8988T (cell line): ENCODE data around the gene TCF23.
"Not testable (repeated sequence)": the region's sequence is repeated elsewhere in the genome, so short reads cannot be mapped to it uniquely, and the experiment has no call there.

Source experiments
- DNase-seq: peaks from one replicate; pipeline ENCODE4 v3.0.0; 2011

TCF23 gene

DNA sequence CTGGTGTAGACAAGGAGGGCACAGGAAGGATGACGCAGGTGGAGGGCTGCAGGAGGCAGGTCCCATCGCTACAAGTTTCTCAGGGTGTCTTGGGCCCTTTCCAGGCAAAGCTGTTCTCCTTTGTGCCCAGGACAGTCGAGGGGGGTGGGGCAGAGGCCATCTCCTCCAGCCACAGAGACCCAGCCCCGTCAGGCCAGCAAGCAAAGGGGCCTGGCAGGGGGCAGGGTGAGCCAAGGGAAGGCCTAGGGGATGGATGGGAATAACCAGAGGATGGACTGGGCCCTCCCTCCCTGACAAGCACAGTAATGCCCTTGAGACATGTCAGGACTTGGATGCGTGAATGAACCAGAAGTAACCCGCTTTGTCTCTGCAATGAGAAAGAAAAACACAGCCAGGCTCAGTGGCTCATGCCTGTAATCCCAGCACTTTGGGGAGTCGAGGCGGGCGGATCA lies 6.3 kb downstream of the TCF23 start:
- no peak for DNase-seq

- no peak for DNase-seq
Measured at GRCh38 chr2:27158468-27158867, 9.7 kb downstream of the TCF23 start.

DNA sequence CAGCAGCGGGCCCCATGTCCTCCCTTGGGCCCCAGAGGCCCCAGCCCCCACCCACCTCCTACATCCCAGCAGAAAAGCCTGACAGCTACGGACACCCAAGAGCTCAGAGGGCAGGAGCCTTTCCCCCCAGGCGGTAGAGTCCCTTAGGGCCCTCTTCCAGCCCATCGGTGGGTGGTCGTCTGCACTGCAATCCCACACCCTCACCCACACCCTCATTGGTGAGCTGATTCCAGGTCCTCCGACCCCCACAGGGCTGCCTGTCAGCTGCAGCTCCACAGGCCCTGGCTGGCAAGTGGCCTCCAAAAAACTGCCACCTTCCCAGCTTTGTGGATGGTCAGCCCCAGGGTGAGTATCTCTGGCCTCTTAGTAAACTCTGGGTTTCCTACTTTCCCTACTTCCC lies 10.5 kb downstream of the TCF23 start:
- no peak for DNase-seq

GRCh38 chr2:27160191-27160590 lies 11.4 kb downstream of the TCF23 start:
- no peak for DNase-seq

GRCh38 chr2:27162151-27163121 lies 13.6 kb downstream of the TCF23 start:
- DNase-seq, result no peak

DNA sequence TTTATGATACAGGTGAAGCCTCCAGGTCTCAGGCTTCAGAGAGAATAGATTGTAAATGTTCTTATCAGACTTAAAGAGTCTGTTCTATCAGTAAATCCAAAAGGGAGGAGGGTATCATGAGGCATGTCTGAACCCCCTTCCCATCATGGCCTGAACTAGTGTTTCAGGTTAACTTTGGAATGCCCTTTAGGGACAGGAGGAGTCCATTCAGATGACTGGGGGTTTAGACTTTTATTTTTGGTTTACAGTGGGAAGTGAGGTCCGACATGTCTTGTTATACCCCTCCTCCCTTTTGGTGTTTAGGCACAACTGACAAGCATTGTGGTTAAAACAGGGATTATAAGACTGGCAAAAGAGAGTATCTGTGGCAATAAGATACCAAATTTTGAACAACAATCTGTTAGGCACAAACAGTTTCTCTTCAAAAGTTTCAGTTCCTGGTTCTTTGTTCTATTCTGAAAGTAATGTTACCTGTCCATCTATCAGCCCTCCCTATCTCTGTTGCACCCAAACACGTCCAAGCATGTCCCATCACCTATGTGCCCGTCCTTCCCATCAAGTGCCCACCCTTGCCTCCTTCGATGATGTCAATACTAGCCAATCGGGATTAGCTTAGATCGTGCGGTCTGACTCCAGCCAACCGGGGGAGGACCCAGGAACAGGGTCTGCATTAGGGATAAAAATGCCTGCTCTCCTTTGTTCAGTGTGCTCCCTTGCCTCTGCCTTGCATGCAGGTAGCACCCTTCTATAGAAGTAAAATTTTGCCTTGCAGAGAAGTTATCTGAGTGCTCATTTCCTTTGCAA lies 16.4 kb downstream of the TCF23 start:
- DNase-seq, result no peak

GRCh38 chr2:27170581-27171337 lies 22.0 kb downstream of the TCF23 start:
- no peak for DNase-seq

- DNase-seq, result no peak
Measured at GRCh38 chr2:27171351-27171848, 22.6 kb downstream of the TCF23 start.

- no peak for DNase-seq
Measured at GRCh38 chr2:27174638-27175037, 25.8 kb downstream of the TCF23 start.

DNA sequence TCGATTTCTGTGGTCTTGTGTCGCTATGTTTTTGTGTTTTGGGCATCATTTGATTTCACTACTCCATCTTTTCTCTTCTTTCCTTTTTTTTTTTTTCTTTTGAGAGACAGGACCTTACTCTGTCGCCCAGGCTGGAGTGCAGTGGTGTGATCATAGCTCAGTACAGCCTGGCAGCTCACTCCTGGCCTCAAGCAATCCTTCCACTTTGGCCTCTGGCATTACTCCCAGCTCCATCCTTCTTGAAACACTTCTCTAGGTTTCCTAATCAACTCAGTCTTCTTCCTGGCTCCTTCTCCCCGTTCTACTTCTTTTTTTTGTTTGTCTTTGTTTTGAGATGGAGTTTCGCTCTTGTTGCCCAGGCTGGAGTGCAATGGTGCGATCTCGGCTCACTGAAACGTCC lies 26.5 kb downstream of the TCF23 start:
- no peak for DNase-seq

GRCh38 chr2:27175781-27176180 lies 27.0 kb downstream of the TCF23 start:
- not testable (repeated sequence) for DNase-seq

DNA sequence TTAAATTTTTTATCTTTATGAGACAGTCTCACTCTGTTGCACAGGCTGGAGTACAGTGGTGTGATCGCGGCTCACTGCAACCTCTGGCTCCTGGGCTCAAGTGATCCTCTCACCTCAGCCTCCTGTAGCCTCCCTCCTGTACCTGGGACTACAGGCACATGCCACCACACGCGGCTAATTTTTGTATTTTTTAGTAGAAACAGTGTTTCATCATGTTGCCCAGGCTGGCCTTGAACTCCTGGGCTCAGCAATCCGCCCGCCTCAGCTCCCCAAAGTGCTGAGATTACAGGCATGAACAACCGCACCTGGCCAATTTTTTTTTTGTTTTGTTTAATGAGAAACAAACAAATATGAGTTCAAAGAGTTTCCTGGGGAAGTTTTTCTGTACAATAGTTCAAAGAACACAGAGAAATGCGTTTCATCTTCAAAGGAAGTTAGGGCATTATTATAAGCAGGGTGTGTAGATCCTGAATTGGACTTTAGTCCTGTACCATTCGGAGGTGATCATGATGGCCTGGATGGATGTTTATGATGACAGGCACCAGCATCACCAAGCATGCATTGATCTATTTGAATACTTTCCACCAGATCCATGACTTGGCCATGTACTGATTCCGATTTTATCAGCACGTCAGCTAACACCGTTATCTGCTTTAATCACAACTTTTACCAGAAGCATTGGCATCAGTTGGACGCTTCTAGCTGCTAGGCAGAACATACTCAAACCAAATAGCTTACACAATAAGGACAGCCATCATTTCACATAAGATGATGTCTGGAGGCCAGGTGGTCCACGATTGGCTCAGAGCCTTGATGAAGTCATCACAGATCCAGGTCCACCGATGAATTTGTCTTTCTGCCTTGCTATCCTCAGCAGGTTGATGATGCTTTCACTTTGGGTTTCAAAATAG lies 28.9 kb downstream of the TCF23 start:
- DNase-seq, result no peak

DNA sequence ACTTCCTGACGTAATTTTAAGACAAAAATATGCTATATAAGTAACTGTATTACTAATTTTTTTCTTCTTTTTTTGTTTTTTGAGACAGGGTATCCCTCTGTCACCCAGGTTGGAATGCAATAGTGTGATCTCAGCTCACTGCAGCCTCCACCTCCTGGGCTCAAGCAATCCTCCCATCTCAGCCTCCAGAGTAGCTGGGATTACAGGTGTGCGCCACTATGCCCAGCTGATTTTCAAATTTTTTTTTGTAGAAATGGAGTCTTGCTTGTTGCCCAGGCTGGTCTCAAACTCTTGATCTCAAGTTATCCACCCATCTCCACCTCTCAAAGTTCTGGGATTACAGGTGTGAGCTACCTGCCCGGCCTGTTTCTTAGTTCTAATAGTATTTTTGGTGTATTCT lies 29.7 kb downstream of the TCF23 start:
- DNase-seq, result no peak

GRCh38 chr2:27179344-27180000 lies 30.7 kb downstream of the TCF23 start:
- DNase-seq, result no peak

DNA sequence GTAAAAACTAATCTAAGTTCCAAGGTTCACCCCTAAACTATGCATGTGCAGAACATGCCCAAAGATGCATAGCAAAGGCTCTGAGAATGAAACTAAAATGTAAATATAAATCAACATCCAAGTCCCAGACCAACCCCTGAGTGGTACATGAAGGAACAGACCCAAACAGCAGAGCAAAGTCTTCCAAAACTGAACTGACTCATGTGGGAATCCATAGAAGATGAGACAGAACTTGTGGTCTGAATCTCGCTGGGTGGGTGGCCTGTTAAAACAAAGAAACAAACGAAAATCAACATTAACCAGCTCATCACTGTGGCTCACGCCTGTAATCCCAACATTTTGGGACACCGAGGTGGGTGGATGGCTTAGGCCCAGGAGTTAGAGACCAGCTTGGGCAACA lies 33.5 kb downstream of the TCF23 start:
- DNase-seq, result no peak

DNA sequence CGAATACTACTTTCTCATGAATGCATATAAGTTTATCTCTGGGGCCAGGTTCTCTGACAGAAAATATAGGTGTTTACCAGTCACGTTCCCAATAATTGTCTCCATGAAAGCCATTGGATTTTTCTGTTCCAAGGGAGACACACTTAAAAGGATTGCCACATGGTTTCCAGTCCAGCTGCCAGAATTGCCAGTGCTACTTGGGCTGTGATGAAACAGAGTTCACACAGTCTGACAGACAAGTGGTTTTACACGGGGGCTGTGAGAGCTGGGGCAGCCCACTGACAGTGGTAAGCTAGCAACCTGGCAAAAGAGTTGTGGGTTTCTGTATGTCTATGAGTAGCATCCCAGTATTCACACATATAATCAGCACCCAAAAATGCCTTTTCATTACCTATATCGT lies 35.3 kb downstream of the TCF23 start:
- no peak for DNase-seq

DNA sequence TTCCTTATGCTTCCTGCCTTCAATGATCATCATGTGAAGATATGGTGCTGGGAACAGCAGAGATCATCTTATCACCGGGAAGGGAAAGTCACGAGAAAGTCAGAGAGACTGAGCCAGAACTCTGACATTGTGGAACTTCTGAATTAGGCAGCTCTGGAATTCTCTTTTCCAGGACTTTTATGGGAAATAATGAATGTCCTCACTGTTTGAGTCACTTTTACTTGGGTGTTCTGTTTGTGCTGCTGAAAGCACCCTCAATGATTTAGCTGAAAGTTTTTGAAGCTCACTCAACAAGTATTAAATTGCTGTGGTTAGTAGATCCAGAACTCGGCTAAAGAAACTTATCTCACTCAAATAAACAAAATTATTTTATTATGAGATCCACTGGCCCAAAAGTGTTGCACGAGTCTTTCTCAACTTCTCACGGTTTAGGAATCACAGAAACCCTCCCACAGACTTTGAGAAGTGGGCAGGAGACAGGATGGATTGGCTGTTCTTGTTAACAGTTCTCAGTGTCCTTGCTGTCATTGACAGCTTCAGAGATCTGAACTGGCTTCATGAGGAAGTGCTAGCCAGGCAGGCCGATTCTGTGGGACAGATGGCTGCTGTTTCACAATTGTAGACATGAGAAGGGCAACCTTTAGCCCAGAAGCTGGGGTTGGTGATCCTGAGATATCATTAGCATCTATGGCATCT lies 36.7 kb downstream of the TCF23 start:
- DNase-seq, result no peak

DNA sequence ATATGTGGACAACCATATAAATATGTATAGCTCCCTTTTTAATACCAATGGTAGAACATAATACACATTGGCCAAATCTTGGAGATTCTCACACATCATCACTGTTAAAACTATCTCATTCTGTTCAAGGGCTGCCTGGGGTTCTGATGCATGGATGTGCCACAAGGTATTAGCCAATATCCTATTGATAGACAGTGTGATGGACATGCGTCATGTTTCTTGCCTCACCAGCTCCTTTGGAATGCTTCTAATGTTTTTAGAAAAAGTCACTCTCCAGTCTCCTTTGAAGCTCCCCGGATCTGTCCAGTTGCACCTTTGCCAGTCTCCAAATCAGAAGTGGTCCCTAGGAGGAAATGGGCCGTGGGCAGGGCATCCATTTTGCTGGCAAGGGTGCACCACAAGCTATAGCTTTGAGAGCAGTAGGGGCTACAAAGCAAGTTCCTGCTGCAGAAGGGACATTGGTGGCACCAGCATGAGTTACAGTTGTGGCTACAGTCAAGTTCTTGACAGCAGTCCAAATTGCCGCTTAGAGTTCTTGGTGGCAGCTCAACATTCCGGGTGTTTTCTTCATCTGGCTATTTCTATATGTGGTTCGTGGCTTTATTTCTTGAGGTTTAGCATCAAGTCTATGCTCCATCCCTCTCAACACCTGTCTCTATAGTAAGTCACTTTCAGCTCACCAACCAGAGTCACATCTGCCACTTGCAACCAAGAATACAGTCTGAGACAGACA lies 38.0 kb downstream of the TCF23 start:
- DNase-seq, result no peak

DNA sequence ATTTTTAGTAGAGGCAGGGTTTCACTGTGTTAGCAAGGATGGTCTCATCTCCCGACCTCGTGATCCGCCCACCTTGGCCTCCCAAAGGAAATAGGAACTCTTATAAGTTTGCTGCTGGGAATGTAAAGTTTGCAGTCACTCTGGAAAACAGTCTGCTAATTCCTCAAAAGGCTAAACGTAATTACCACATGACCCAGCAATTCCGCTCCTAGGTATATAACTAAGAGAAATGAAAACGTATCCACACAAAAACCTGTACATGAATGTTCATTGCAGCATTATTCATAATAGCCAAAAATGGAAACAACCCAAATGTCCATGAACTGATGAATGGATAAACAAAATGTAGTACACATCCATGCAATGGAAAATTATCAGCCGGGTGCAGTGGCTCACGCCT lies 41.2 kb downstream of the TCF23 start:
- DNase-seq, result no peak
